Measurements from ENCODE around the gene COL6A2. TPM values are rescaled to one million over a fixed set of nuclear protein-coding genes. Genes with fewer than 3 reads are reported as not detected.
A peak's percentile ranks its signal among the peaks of the same experiment; 100 is the strongest.

Gene COL6A2
- total RNA-seq, 1 experiment from 2014 or later: 111 TPM

DNA sequence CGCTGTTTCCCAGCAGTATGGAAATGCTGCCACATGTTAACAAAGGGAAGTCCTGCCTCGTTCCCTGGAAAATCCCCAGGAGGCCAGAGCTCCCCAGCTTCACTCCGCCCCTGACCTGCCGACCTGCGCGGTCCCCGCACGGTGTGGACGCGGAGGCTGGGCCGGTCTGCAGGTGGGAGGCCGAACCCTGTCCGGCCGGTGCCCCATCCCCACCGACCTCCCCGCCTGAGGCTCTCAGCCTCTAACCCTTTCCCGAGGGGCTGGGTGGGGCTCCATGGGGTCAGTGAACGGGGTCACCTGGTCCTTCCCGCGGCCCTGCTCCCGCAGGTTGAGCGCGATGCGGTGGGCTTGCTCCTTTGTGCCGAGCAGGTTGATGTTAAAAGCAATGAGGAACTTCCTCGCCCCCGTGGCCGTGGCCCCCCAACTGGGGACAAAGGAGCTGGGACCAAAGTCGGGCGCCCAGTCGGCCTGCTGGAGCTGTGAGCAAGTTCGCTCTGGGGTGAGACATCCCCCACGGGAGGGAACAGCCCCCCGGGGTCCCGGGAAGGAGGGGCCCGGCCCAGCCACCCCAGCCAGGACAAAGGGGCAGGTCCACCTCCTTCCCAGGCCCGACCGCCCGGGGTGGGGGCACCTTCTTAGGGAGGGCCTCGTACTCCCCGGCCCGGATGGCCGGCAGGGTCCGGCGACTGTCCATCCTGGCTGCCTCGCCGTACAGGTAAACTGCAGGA, 53.5 kb downstream of the COL6A2 start:
- H3K27ac Mint-ChIP-seq: no peak overlapping the region
- no peaks in the 10 kb centered on the region for H3K27me3 Mint-ChIP-seq (ENCODE audit: low read depth)
- ChIA-PET CTCF (interaction anchor here (1.3 kb wide), 1 partner anchor 8 kb away, joined by 4 read pairs; no protein-coding TSS in a partner anchor), POLR2A (no interaction called here)
- DNase-seq (ENCODE audit: low spot score) (peak; percentile 11), ATAC-seq (no peak)
- TF ChIP-seq, protein P1, sequence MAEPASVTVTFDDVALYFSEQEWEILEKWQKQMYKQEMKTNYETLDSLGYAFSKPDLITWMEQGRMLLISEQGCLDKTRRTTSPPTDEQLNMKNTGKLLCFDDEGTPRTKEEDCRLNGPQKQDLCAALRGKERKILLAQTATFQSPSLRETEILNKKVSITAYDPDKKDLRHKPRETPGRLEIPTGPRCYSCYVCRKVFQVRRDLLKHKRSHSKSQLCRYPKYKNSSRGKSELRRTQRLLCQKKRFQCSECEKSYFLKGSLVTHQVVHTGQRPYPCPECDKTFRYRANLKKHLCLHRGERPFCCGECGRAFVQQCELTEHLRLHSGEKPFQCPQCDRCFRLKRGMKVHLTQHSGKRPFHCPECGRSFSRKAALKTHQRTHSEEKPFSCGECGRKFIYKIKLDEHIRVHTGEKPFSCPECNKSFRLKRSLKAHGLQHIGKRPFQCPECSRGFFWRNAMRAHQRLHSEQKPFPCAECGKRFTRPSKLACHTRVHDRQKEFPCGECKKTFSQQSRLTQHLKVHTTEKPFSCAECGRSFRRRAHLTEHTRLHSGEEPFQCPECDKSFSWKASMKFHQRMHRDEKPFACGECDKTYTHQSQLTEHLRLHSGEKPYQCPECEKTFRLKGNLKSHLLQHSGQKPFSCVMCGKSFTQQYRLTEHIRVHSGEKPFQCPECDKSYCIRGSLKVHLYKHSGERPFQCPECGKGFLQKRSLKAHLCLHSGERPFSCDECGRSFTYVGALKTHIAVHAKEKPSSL (CRISPR knock-in tag; conservative IDR thresholded peaks at IDR 0.05): no peak
- TF ChIP-seq FOXJ3 (CRISPR knock-in tag; IDR thresholded peaks at IDR 0.05; ENCODE audit: borderline replicate concordance) (no peak), ATF1 (CRISPR knock-in tag; IDR thresholded peaks at IDR 0.05) (no peak), ZNF263 (CRISPR knock-in tag; IDR thresholded peaks at IDR 0.05; ENCODE audit: low read depth) (no peak), SMAD3 (CRISPR knock-in tag; IDR thresholded peaks at IDR 0.05; ENCODE audit: borderline replicate concordance) (no peak), NR1H2 (CRISPR knock-in tag; IDR thresholded peaks at IDR 0.05) (no peak), NFYB (CRISPR knock-in tag; conservative IDR thresholded peaks at IDR 0.05; ENCODE audit: low read depth) (no peak), ZBTB21 (CRISPR knock-in tag; IDR thresholded peaks at IDR 0.05; ENCODE audit: borderline replicate concordance) (no peak), CREB1 (CRISPR knock-in tag; IDR thresholded peaks at IDR 0.05) (no peak), JUN (CRISPR knock-in tag; IDR thresholded peaks at IDR 0.05) (no peak)
- TF ChIP-seq, protein P2, sequence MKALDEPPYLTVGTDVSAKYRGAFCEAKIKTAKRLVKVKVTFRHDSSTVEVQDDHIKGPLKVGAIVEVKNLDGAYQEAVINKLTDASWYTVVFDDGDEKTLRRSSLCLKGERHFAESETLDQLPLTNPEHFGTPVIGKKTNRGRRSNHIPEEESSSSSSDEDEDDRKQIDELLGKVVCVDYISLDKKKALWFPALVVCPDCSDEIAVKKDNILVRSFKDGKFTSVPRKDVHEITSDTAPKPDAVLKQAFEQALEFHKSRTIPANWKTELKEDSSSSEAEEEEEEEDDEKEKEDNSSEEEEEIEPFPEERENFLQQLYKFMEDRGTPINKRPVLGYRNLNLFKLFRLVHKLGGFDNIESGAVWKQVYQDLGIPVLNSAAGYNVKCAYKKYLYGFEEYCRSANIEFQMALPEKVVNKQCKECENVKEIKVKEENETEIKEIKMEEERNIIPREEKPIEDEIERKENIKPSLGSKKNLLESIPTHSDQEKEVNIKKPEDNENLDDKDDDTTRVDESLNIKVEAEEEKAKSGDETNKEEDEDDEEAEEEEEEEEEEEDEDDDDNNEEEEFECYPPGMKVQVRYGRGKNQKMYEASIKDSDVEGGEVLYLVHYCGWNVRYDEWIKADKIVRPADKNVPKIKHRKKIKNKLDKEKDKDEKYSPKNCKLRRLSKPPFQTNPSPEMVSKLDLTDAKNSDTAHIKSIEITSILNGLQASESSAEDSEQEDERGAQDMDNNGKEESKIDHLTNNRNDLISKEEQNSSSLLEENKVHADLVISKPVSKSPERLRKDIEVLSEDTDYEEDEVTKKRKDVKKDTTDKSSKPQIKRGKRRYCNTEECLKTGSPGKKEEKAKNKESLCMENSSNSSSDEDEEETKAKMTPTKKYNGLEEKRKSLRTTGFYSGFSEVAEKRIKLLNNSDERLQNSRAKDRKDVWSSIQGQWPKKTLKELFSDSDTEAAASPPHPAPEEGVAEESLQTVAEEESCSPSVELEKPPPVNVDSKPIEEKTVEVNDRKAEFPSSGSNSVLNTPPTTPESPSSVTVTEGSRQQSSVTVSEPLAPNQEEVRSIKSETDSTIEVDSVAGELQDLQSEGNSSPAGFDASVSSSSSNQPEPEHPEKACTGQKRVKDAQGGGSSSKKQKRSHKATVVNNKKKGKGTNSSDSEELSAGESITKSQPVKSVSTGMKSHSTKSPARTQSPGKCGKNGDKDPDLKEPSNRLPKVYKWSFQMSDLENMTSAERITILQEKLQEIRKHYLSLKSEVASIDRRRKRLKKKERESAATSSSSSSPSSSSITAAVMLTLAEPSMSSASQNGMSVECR (CRISPR knock-in tag; IDR thresholded peaks at IDR 0.05; ENCODE audit: borderline replicate concordance): no peak
- TF ChIP-seq, protein P3, sequence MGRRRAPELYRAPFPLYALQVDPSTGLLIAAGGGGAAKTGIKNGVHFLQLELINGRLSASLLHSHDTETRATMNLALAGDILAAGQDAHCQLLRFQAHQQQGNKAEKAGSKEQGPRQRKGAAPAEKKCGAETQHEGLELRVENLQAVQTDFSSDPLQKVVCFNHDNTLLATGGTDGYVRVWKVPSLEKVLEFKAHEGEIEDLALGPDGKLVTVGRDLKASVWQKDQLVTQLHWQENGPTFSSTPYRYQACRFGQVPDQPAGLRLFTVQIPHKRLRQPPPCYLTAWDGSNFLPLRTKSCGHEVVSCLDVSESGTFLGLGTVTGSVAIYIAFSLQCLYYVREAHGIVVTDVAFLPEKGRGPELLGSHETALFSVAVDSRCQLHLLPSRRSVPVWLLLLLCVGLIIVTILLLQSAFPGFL (CRISPR knock-in tag; IDR thresholded peaks at IDR 0.05; ENCODE audit: borderline replicate concordance): no peak
- TF ChIP-seq, protein P4, sequence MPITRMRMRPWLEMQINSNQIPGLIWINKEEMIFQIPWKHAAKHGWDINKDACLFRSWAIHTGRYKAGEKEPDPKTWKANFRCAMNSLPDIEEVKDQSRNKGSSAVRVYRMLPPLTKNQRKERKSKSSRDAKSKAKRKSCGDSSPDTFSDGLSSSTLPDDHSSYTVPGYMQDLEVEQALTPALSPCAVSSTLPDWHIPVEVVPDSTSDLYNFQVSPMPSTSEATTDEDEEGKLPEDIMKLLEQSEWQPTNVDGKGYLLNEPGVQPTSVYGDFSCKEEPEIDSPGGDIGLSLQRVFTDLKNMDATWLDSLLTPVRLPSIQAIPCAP (CRISPR knock-in tag; IDR thresholded peaks at IDR 0.05): no peak
- peaks cover 13% of the 10 kb centered on the region for H3K4me1 Mint-ChIP-seq
- H3K36me3 Mint-ChIP-seq: no peaks in the 10 kb centered on the region
- no peaks in the 10 kb centered on the region for H3K9me3 Mint-ChIP-seq
- no peak overlapping the region for H3K4me3 Mint-ChIP-seq

DNA sequence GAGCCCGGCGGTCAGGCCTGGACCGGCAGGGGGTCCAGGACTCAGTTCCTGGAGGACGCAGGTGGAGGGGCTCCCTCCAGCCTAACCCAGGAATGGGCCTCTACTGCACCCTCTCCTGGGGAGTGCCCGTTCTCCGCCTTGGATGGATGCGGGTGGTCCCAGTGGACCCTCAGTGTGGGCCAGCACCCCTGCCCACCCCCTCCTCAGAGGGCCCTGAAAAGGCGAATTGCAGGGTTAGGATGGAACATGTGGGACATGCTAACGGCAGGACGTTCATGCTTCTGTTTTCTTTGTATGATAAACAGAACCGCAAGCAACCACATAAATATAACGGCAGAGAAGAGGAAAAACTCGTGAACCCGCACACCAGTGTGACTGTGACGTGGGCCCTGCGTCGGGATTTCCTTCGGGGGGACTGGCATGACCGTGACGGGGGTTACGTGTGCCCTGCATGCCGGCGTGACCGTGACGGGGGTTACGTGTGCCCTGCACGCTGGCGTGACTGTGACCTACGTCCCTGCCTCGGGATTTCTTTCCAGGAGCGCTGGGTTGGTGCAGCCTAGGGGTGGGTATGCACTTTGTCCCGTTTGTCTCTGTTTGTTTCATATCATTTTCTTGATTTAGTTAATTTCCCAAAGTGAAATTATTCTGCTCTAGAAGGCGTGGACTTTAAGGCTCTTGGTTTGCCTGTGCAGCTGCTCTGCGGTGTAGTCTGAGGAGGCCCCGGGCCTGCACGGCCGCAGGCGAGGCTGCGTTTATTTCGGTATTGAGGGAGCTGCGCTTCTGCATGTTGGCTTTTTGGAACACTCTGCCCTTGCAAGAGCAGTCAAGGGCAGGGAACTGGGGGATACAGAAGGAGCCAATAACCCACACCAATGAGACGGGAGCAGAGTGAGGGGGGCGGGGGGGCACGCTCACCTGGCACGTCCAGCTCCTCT, 54.3 kb downstream of the COL6A2 start:
- H3K27ac Mint-ChIP-seq: peak overlapping the region; percentile 95
- no peaks in the 10 kb centered on the region for H3K9me3 Mint-ChIP-seq
- H3K4me1 Mint-ChIP-seq: peaks cover 9% of the 10 kb centered on the region
- DNase-seq (ENCODE audit: low spot score) (no peak), ATAC-seq (no peak)
- H3K4me3 Mint-ChIP-seq: no peak overlapping the region
- TF ChIP-seq, protein P5, sequence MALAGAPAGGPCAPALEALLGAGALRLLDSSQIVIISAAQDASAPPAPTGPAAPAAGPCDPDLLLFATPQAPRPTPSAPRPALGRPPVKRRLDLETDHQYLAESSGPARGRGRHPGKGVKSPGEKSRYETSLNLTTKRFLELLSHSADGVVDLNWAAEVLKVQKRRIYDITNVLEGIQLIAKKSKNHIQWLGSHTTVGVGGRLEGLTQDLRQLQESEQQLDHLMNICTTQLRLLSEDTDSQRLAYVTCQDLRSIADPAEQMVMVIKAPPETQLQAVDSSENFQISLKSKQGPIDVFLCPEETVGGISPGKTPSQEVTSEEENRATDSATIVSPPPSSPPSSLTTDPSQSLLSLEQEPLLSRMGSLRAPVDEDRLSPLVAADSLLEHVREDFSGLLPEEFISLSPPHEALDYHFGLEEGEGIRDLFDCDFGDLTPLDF (CRISPR knock-in tag; IDR thresholded peaks at IDR 0.05): no peak
- TF ChIP-seq, protein P6, sequence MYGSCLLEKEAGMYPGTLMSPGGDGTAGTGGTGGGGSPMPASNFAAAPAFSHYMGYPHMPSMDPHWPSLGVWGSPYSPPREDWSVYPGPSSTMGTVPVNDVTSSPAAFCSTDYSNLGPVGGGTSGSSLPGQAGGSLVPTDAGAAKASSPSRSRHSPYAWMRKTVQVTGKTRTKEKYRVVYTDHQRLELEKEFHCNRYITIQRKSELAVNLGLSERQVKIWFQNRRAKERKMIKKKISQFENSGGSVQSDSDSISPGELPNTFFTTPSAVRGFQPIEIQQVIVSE (CRISPR knock-in tag; IDR thresholded peaks at IDR 0.05; ENCODE audit: borderline replicate concordance): no peak
- no peak for TF ChIP-seq GRHL2 (CRISPR knock-in tag; IDR thresholded peaks at IDR 0.05; ENCODE audit: insufficient replicate concordance, severe bottlenecking)
- TF ChIP-seq, protein P7, sequence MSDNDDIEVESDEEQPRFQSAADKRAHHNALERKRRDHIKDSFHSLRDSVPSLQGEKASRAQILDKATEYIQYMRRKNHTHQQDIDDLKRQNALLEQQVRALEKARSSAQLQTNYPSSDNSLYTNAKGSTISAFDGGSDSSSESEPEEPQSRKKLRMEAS (CRISPR knock-in tag; IDR thresholded peaks at IDR 0.05): 0 out of 2 replicates have a peak, but pooled peaks have one; percentile 9
- no peak for TF ChIP-seq ZNF317 (CRISPR knock-in tag; IDR thresholded peaks at IDR 0.05; ENCODE audit: borderline replicate concordance, low read depth)
- TF ChIP-seq, protein P8, sequence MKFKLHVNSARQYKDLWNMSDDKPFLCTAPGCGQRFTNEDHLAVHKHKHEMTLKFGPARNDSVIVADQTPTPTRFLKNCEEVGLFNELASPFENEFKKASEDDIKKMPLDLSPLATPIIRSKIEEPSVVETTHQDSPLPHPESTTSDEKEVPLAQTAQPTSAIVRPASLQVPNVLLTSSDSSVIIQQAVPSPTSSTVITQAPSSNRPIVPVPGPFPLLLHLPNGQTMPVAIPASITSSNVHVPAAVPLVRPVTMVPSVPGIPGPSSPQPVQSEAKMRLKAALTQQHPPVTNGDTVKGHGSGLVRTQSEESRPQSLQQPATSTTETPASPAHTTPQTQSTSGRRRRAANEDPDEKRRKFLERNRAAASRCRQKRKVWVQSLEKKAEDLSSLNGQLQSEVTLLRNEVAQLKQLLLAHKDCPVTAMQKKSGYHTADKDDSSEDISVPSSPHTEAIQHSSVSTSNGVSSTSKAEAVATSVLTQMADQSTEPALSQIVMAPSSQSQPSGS (CRISPR knock-in tag; IDR thresholded peaks at IDR 0.05; ENCODE audit: borderline replicate concordance, low read depth): no peak
- no peaks in the 10 kb centered on the region for H3K36me3 Mint-ChIP-seq
- CTCF ChIA-PET: interaction anchor here (0.6 to 2.6 kb wide), 25 partner anchors 9 to 257 kb away, joined by 3 to 57 read pairs (median 4); a partner anchor contains a TSS
- POLR2A ChIA-PET: interaction anchor here (0.7 to 1.0 kb wide), 2 partner anchors 10 to 182 kb away, joined by 3 to 11 read pairs; no protein-coding TSS in a partner anchor
- H3K27me3 Mint-ChIP-seq (ENCODE audit: low read depth): no peaks in the 10 kb centered on the region
